Islet of Langerhans (tissue), 1 donor: ENCODE results near the gene ATP2C1.
A peak's percentile ranks its signal among the peaks of the same experiment; 100 is the strongest.
"Not testable (repeated sequence)": the region's sequence is repeated elsewhere in the genome, so short reads cannot be mapped to it uniquely, and the experiment has no call there.

ENCODE experiments used
- FAIRE-seq: peaks from one replicate; lab custom pipeline; 2011; peaks lifted over from hg19 to GRCh38; lab: Jason Lieb, UNC

The ATP2C1 gene

GRCh38 chr3:130939753-130940152 lies 45.9 kb downstream of the ATP2C1 start:
- no peak for FAIRE-seq

GRCh38 chr3:130941793-130942192 lies 47.9 kb downstream of the ATP2C1 start:
- FAIRE-seq, result no peak

GRCh38 chr3:130946882-130947281 lies 53.0 kb downstream of the ATP2C1 start:
- no peak for FAIRE-seq

GRCh38 chr3:130948001-130948773 lies 54.3 kb downstream of the ATP2C1 start:
- FAIRE-seq, result peak; percentile 69

GRCh38 chr3:130948929-130949328 lies 55.0 kb downstream of the ATP2C1 start:
- no peak for FAIRE-seq

GRCh38 chr3:130950124-130950523 lies 56.2 kb downstream of the ATP2C1 start:
- peak; percentile 21 for FAIRE-seq

GRCh38 chr3:130950641-130951040 lies 56.8 kb downstream of the ATP2C1 start:
- no peak for FAIRE-seq

GRCh38 chr3:130955481-130955880 lies 61.6 kb downstream of the ATP2C1 start:
- no peak for FAIRE-seq

GRCh38 chr3:130956281-130956680 lies 62.4 kb downstream of the ATP2C1 start:
- FAIRE-seq, result peak; percentile 60

- FAIRE-seq, result no peak
Measured at GRCh38 chr3:130956721-130957120, 62.8 kb downstream of the ATP2C1 start.

GRCh38 chr3:130960139-130960795 lies 66.4 kb downstream of the ATP2C1 start:
- FAIRE-seq, result no peak

- peak; percentile 30 for FAIRE-seq
Measured at GRCh38 chr3:130961458-130961857, 67.6 kb downstream of the ATP2C1 start.

GRCh38 chr3:130963444-130963843 lies 69.6 kb downstream of the ATP2C1 start:
- FAIRE-seq, result no peak

- peak; percentile 81 for FAIRE-seq
Measured at GRCh38 chr3:130963878-130964277, 70.0 kb downstream of the ATP2C1 start.

- FAIRE-seq, result no peak
Measured at GRCh38 chr3:130967281-130967680, 73.4 kb downstream of the ATP2C1 start.

GRCh38 chr3:130968221-130968620 lies 74.3 kb downstream of the ATP2C1 start:
- FAIRE-seq, result no peak

- no peak for FAIRE-seq
Measured at GRCh38 chr3:130969621-130970020, 75.7 kb downstream of the ATP2C1 start.

- FAIRE-seq, result no peak
Measured at GRCh38 chr3:130971208-130971607, 77.3 kb downstream of the ATP2C1 start.

- not testable (repeated sequence) for FAIRE-seq
Measured at GRCh38 chr3:130972592-130972991, 78.7 kb downstream of the ATP2C1 start.

- no peak for FAIRE-seq
Measured at GRCh38 chr3:130973406-130973805, 79.5 kb downstream of the ATP2C1 start.

- no peak for FAIRE-seq
Measured at GRCh38 chr3:130974201-130974600, 80.3 kb downstream of the ATP2C1 start.

GRCh38 chr3:130975251-130975650 lies 81.4 kb downstream of the ATP2C1 start:
- FAIRE-seq, result no peak

- FAIRE-seq, result no peak
Measured at GRCh38 chr3:130976706-130977105, 82.8 kb downstream of the ATP2C1 start.

- no peak for FAIRE-seq
Measured at GRCh38 chr3:130979117-130979516, 85.2 kb downstream of the ATP2C1 start.
